Retinal pigment epithelial cell (primary cell): ENCODE results near the gene GABARAPL2.

Source experiments
- DNase-seq: peaks from one replicate; pipeline ENCODE4 v3.0.0-alpha.2; 2010; ENCODE audit warnings: low read depth
- H3K4me3 ChIP-seq: 2 replicates; pipeline ENCODE4 v1.5.1; 2011; ENCODE audit warnings: mild to moderate bottlenecking, low read length, control low read depth, moderate library complexity
- TF ChIP-seq, protein P1 (sequence below): conservative IDR thresholded peaks from 2 replicates; pipeline ENCODE4 v1.5.1; 2011; ENCODE audit warnings: low read depth, low read length, control low read depth, inconsistent platforms

GABARAPL2 gene

DNA sequence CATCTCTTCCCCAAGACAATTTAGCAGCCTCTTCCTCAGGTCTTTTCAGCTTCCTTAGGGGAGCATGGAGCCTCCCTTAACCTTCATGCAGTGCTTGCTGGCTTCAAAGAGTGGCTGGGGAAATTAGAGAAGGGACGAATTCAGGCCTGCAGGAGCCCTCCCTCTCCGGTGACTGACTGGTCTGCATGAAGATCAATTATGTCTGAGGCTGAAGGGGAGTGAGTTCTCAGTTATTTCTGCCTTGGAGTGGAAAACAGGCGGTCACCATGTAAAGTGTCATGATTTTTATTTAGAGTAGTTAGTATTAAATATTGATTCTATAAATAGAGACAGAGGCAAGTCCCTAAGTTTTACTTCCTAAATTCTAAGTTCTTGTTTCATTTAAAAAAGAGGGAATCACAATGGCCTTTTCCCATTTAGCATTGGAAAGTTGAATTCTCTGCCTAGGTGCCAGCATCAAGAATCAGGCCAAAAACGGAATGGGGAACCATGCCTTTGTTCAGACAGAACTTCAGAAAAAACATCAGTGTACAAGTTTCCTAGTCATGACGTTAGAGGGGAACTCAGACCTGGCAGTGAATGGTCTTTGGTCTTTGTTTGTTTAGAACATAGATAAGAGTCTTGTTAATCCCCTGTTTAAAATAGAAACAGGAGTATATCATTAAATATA is 4.4 kb downstream of the GABARAPL2 start:
- TF ChIP-seq, protein P1, sequence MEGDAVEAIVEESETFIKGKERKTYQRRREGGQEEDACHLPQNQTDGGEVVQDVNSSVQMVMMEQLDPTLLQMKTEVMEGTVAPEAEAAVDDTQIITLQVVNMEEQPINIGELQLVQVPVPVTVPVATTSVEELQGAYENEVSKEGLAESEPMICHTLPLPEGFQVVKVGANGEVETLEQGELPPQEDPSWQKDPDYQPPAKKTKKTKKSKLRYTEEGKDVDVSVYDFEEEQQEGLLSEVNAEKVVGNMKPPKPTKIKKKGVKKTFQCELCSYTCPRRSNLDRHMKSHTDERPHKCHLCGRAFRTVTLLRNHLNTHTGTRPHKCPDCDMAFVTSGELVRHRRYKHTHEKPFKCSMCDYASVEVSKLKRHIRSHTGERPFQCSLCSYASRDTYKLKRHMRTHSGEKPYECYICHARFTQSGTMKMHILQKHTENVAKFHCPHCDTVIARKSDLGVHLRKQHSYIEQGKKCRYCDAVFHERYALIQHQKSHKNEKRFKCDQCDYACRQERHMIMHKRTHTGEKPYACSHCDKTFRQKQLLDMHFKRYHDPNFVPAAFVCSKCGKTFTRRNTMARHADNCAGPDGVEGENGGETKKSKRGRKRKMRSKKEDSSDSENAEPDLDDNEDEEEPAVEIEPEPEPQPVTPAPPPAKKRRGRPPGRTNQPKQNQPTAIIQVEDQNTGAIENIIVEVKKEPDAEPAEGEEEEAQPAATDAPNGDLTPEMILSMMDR, result no peak
- no peak overlapping the region for H3K4me3 ChIP-seq
- DNase-seq, result no peak

DNA sequence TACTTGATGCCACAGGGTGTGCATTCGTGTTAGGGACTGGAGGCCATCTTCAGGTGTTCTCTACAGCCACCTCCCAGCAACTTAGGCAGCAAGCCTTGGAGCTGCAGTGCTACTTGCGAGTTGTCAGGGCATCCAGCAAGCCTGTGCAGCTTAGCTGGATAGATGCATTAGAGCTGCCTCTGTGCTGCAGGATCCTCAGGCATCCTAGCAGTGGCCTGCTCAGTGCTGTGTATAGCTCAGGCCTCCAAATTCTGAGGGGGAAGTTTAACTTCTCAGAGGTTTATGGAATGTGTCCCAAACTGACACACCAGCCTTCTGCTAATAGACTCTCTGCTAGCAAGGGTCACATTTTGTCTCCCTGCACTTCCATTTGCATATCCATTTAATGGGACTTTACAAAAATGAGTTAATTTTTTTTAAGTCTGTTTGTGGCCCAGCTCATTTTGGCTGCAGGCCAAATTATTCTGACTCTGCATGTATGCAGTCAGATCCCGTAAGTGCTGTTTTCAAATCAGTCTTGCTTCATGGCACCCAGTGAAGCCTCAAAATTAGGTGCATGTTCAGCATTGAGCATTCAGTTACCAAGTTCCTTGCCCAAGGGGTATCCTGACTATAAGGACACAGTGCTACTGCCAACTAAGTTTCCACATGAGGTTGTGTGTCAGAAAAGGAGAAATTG is 6.8 kb downstream of the GABARAPL2 start:
- no peak overlapping the region for H3K4me3 ChIP-seq
- TF ChIP-seq, protein P1, result no peak
- DNase-seq, result no peak

DNA sequence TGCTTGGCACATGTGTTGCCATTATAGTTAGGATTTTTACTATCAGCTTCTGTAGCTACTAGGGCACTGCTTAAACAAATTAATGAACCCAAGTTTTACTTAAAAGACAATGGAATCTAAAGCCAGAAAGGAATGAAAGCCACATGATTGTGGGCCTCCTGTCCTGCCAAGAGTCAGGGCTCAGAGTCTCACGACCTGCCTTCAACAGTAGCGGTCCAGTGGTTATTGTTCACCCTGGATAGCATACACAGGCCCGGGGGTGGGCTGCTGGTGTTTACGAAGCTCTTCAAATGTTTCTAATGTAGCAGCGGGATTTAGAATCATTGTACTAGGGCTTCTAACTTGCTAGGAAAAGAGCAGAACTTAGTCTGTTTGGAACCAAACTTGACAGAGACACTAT is 7.8 kb downstream of the GABARAPL2 start:
- peak; percentile 54 for DNase-seq
- TF ChIP-seq, protein P1, result no peak
- no peak overlapping the region for H3K4me3 ChIP-seq

DNA sequence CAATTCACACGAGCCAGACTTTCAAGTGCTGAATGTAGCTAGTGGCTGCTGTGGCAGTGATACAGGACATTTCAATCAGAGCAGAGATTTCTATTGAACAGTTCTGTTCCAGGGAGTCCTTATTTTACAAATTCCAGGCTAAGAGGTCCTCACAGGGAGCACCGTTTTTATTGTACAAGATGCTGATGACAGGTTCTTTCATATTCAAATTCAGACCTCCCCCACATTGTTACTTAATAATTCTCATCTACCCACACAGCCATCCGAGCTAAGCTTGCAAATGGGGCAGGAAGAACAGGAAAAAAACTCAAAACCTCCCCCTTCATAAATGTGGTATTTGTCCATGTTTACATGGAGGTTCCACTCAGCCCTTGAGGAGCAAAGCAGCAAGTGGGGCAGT is 9.8 kb downstream of the GABARAPL2 start:
- DNase-seq, result no peak
- no peak overlapping the region for H3K4me3 ChIP-seq
- TF ChIP-seq, protein P1, result no peak

DNA sequence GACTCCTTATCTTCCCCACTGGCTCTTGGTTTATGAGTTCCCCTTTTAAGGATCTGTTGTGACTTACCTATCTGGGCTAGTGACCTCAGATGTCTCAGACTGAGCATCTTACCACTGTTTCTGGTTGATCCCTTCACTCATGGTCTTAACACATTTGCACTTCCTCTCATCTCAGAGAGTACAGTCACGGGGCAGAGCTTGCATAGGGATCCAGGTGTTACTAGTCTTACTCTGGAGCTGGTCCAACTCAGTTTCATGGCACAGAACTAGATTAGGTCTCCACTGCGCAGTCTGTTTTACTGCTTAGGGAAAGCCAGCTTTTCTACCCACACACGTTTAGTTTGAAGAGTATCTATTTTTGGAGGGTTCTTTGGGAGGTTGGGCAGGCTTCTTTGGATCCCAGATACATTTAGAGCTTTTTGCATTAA is 10.2 kb downstream of the GABARAPL2 start:
- TF ChIP-seq, protein P1, result no peak
- no peak overlapping the region for H3K4me3 ChIP-seq
- no peak for DNase-seq

DNA sequence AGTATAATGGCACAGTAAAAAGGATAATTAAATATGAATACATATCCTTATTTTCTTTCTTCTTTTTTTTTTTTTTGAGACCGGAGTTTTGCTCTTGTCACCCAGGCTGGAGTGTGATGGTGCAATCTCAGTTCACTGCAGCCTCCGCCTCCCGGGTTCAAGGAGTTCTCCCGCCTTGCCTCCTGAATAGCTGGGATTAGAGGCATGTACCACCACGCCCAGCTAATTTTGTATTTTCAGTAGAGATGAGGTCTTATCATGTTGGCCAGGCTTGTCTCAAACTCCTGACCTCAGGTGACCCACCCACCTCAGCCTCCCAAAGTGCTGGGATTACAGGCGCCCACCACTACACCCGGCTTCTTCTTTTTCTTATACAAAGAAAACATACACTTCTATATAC is 12.0 kb downstream of the GABARAPL2 start:
- TF ChIP-seq, protein P1, result no peak
- H3K4me3 ChIP-seq, result no peak overlapping the region
- DNase-seq, result no peak

DNA sequence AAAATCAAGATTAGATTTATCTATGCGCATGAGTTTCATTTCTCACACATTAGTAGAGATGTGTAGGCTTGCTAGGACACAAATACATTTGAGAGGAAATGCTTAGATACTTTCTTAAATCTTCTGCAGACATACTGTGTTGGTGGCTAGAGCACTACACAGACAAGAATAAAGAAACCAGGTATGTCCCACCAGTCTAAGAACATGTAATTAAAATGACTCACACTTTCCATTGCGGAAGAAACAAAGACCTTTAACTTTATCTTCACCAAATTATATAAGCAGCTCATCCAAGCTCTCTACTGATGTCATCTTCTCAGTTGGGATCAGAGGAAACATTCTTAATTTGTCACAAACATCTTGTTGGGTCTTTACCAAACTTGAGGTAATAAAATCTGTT is 12.5 kb downstream of the GABARAPL2 start:
- TF ChIP-seq, protein P1, result no peak
- DNase-seq, result no peak
- H3K4me3 ChIP-seq, result no peak overlapping the region
